Measurements from ENCODE around the gene FNDC11.
A peak's percentile ranks its signal among the peaks of the same experiment; 100 is the strongest.

Gene FNDC11

DNA sequence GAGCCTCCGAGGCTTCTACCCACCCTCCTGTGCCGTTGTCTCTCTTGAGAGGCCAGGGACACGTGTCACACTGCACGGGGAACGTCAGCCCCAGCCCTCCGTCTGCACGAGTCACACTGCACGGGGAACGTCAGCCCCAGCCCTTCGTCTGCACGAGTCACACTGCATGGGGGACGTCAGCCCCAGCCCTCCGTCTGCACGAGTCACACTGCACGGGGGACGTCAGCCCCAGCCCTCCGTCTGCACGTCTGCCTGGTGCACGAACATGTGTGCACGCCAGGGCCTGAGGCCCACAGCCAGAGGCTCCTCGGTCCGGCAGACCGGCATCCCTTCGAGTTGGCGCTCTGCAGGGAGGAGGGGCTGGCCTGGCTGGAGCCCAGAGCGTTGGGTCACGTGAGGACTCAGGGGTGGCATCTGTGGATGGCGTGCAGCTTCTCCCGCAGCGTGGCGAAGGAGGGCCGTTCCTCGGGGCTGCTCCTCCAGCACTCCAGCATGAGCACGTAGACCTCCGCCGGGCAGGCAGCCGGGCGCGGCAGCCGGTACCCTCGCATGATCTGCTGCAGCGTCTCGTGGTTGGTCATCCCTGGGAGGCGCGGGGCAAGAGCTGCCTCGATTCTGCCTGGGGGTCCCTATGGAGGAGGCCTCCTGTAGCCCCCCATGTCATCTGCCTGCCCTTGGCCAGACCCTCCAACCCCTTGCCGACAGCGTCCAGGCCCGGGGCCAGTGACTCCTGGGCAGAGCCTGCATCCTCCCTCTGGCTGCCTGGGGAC, 13.4 kb upstream of the FNDC11 start:
- DNase-seq (ENCODE audit: low spot score) = peak; percentile 32

DNA sequence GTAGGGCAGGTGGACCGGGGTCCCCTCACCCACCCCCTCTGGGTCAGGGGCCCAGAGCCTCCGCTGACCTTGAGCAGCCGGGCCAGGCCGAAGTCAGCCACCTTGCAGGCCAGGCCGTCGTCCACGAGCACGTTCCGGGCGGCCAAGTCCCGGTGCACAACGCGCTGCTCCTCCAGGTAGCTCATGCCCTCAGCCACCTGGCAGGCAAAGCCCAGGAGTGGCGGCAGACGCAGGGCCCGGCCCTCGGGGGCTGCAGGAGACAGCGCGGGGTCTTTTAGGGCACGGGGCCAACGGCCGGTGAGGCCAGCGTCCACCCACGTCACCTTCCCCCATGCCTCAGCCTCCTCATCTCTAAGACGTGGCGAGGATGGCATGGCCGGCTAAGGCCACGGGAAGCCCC, 12.6 kb upstream of the FNDC11 start:
- no peak for DNase-seq (ENCODE audit: low spot score)

DNA sequence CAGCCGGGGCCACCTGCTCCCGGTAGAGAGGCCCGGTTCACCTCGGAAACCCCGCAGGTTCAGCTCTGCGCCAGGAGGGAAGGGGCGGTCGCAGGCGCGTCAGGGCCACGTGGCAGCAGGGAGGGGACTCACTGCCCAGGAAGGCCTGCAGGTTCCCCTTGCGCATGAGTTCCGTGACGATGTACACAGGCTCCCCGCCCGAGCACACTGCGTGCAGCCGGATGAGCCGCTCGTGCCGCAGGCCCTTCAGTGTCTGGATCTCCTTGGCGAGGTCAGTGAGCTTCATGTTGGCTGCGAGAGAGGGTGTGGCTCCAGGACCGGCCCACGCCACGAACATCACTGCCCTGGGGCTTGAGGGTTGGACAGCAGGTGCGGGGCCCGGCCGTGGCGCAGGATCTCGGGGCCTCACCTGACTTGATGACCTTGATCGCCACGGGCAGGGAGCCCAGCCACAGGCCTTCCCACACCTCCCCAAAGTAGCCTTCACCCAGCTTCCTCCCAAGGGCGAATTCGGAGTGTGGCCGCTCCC, 11.9 kb upstream of the FNDC11 start:
- no peak for DNase-seq (ENCODE audit: low spot score)

- no peak for DNase-seq (ENCODE audit: low spot score)
These were observed 11.3 kb upstream of the FNDC11 start for GRCh38 chr20:63542696-63543095.

- DNase-seq (ENCODE audit: low spot score) = no peak
These were observed 10.8 kb upstream of the FNDC11 start for GRCh38 chr20:63543131-63543530.

- DNase-seq (ENCODE audit: low spot score) = no peak
These were observed 10.2 kb upstream of the FNDC11 start for GRCh38 chr20:63543733-63544132.

DNA sequence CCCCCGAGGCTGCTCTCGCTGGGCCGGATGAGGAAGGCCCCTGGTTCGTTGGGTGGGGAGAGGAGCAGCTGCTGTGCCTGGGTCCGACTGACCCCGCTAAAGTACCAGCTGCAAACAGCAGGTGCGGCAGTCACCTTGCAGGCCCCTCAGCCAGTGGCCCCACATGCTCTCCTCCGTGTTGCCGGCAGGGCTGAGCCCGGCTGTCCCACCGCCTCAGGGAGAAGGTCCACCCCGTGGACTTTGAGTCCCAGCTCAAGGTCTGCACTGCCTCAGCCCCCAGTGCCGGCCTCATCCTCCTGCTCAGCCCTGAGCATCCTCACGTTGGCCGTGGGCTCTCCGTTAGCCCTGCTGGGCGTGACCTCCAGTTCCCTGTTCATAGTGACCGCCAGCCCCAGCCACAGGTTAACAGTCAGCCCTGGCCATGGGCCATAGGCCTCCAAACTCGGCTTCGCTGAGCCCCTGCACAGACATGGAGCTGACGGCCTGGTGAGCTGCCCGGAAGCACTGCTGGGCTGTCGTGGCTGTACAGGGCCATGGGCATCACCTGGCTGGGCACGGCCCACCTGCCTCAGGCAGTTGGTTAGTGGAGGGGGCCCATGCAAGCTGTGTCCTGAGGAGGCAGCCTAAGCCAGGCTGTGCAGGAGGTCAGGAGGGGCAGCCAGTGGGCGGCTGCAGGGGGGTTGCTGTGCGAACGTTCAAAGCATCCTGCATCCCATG, 9.6 kb upstream of the FNDC11 start:
- no peak for DNase-seq (ENCODE audit: low spot score)

DNA sequence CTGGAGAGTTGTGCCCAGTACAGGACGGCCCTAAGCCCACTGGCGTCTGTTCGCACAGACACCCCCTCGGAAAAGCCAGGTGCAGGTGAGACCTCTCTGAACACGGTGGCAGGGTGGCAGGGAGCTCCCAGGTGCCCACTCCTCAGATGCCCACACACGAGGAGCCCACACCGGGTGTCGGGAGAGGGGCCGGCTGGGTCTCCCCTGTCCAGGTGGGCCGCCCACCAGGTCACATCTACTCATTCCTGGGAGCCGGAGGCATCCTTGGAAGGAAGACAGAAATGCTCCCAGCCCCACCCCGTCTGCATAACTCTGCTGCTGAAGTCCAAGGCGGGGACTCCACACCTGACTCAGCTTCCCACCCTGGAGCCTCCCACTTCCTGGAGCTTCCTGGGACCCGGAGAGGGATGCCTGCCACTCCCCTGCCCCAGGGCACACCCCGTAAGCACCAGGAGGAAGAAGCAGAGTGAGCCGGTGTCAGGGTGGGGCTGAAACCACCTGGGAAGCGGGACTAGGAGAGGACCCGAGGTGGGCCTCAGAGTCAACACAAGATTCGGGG, 8.9 kb upstream of the FNDC11 start:
- no peak for DNase-seq (ENCODE audit: low spot score)

- no peak for DNase-seq (ENCODE audit: low spot score)
These were observed 8.1 kb upstream of the FNDC11 start for GRCh38 chr20:63545814-63546213.

DNA sequence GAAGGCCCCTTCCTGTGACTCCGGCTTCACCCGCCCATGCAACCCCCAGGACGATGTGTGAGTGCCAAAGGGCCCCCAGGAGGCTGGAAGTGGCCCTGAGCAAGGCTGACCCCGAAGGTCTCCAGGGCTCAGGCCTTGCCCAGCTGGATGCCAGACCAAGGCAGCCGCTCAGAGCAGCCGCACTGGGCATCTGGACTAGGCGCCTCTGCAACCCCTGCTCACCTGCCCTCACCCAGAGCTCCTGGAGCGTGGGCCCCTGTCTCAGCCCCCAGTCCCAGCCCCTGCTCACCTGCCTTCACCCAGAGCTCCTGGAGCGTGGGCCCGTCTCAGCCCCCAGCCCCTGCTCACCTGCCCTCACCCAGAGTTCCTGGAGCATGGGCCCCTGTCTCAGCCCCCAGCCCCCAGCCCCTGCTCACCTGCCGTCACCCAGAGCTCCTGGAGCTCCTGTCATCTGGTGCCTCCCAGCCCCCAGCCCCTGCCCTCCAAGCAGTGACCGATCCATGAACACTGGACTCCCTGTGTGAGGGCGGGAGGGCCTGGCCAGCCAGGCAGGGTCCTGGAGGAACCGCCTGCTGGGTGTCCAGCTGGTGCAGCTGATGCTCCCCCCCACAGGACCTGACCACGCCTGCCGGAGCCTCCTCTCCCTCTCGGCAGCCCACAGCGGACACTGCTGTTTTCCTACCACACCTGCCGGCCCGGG, 7.6 kb upstream of the FNDC11 start:
- DNase-seq (ENCODE audit: low spot score) = no peak

DNA sequence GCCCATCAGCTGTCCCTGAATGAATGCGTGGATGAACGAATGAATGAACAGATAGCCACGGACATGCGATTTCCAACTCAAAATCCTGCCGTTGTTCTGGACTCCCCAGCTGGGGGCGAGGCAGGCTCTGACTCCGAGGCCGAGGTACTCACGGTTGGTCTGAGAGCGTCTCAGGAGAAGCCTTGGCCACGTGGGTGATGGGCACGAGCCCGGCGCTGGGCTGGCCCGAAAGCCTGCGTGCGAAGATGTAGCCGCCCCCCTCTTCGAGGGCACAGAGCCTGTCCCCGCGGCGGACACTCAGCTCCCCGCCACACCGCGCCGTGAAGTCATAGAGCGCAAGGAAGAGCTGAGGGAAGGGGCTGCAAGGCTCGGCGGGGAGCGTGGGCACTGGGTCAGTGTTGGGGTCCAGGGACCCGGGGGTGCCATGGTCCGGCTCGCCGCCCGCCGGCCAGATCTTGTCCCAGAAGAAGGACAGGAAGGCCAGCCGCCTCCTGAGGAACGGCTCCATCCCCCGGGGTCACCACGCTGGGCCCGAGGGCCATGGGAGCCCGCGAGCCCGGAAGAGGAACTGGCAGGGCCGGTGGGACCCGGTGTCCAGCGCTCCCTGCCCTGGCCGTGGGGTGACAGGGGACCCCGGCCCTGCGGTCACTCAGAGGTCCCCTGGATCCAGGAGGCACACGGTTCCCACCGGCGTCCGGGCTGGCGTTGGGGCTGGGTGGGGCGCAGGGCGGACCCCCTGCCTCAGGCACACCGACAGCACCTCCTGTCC, 6.8 kb upstream of the FNDC11 start:
- no peak for DNase-seq (ENCODE audit: low spot score)

DNA sequence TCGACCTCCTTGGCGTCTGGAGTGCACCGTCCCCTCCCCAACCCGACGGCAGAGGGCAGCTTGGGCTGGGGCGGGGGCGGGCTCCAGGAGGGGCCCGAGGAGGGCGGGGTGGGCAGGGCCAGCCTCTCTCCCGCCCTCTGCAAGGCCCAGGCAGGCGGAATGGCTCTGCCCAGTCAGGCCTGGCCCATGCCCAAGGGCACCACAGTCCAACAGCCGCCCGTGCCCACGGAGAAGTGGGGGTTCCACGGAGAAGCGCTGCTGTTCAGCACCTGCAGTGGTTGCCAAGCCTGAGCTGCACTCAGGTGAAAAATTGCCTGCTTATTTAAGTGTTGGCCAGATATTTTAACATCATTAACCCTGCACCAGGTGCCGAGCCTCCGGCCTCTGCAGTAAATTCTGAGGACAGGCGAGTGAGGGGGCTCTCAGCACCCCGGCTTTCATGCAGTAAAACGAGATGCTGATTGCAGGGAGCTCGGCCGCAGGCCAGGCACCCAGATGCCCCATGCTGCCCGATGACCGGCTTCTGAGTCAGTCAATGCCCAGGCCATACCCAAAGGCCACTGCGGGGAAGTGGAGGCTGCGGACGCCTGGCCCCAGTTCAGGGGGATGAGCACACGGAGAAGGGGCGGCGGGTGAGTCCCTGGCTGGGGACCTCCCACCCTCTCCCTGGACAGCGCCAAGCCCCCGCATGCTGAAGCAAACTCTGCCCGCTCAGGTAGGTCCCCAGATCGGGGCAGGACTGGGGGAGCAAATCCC, 6.1 kb upstream of the FNDC11 start, which contains the start of gene SRMS:
SRMS (minus strand) TSS at position 25 of the 756 bp plus-strand sequence. CDS start 286 bp downstream, outside the sequence.
- DNase-seq (ENCODE audit: low spot score) = peak; percentile 48

- no peak for DNase-seq (ENCODE audit: low spot score)
These were observed 5.4 kb upstream of the FNDC11 start for GRCh38 chr20:63548542-63548941.

GRCh38 chr20:63549019-63549418, 4.9 kb upstream of the FNDC11 start:
- DNase-seq (ENCODE audit: low spot score) = no peak

DNA sequence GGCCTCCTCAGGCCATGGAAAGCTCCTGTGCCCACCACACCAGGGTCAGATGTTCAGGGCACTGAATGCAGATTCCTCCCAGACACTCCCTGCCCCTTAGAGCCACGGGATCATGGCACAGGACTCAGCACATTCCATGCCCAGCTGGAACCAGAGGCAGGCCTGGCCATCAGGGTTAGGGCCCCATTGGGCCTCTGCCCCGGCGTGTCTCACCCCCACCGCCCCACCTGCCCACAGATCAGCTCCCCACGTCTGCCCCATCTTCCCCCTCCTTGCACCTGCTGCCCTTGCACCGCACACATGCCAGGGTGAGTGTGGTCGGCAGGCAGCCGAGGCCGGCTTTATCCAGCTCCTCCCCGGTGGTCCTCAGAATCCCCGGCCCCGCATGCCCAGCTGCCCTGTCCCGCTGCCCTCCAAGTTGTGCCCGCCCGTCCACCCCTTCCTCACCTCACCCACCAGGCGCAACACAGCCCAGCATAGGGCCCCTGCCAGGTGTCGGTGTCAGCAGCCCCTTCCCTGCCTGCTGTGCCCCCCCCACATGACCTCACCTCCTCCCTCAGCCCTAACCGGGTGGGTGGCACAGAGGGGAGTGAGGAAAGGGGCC, 4.2 kb upstream of the FNDC11 start:
- no peak for DNase-seq (ENCODE audit: low spot score)

- DNase-seq (ENCODE audit: low spot score) = no peak
These were observed 2.9 kb upstream of the FNDC11 start for GRCh38 chr20:63551068-63551467.

DNA sequence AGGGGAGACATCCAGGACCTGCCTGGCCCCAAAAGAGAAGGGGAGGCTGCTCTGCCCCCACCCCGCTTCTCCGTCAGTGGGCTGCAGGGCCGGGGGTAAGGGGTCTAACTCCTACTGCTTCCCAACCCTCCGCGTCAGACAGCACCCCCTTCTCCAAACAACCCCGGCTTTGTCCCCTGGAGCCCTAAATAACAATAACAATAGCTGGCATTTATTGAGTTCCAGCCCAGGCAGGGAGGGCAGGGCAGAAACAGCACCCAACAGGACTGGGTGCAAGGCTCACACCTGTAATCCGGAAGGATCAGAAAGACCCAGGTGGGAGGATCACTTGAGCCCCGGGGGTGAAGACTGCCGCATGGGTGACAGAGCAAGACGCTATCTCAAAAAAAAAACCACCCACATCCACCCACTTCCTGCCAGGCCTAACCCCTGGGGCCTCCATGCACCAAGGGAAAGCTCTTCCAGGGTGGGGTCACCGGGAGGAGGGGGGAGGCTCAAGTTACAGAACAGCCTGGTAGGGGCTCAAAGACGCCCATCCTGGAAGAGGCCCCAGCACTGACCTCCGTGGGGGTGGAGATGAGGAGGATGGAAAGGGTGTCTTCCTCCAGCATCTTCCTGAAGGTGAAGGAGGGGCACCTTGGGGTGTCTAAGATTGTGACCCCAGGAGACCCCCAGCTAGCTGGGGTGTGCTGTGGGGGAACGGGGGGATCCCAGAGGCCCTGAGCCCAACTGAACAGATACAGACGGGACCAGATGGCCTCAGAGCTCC, 1.3 kb upstream of the FNDC11 start:
- DNase-seq (ENCODE audit: low spot score) = no peak

DNA sequence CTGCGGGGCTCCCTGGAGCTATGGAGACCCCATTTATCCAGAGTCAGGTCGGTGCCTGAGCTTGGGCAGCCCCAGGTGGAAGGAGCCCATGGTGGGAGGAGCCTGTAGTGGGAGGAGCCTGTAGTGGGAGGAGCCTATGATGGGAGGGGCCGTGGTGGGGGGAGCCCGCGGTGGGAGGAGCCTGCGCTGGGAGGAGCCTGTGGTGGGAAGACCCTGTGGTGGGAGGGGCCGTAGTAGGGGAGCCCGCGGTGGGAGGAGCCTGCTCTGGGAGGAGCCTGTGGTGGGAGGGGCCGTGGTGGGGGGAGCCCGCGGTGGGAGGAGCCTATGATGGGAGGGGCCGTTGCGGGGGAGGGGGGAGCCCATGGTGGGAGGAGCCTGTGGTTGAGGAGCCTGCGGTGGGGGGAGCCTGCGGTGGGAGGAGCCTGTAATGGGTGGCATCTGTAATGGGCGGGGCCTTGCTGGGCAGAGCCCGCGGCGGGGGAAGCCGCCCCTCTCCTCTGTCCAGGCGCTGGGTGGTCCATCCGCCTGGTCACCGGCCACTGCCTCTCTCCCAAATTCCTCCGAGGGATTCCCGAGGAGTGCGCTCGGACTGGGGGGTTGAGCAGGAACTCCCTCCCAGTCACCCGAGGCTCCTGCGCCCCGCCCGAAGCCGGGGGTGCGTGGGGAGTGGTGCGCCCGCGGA, 567 bp upstream of the FNDC11 start:
- DNase-seq (ENCODE audit: low spot score) = peak; percentile 37
